Stimulated activated CD8-positive, alpha-beta memory T cell treated with anti-CD3 and anti-CD28 coated beads, Interleukin-15, amount 100 ng/mL, for 1 hour (primary cell): Measurements from ENCODE around the gene JDP2.

Experiments used
- DNase-seq: peaks from one replicate; pipeline ENCODE4 v3.0.0-alpha.2; 2020; ENCODE audit warnings: low read depth

The JDP2 gene

GRCh38 chr14:75437201-75438143, 9.7 kb downstream of the JDP2 start:
- DNase-seq = no peak

- no peak for DNase-seq
Measured at GRCh38 chr14:75438486-75439080, 10.8 kb downstream of the JDP2 start.

- no peak for DNase-seq
Measured at GRCh38 chr14:75439989-75440388, 12.2 kb downstream of the JDP2 start.

- no peak for DNase-seq
Measured at GRCh38 chr14:75440733-75441477, 13.1 kb downstream of the JDP2 start.

- no peak for DNase-seq
Measured at GRCh38 chr14:75441728-75442127, 13.9 kb downstream of the JDP2 start.

GRCh38 chr14:75442166-75442565, 14.3 kb downstream of the JDP2 start:
- DNase-seq = no peak

- no peak for DNase-seq
Measured at GRCh38 chr14:75442642-75443041, 14.8 kb downstream of the JDP2 start.

GRCh38 chr14:75443203-75443969, 15.6 kb downstream of the JDP2 start:
- no peak for DNase-seq

- DNase-seq = no peak
Measured at GRCh38 chr14:75445236-75445635, 17.4 kb downstream of the JDP2 start.

GRCh38 chr14:75445963-75446362, 18.1 kb downstream of the JDP2 start:
- no peak for DNase-seq

- no peak for DNase-seq
Measured at GRCh38 chr14:75446447-75446846, 18.6 kb downstream of the JDP2 start.

- no peak for DNase-seq
Measured at GRCh38 chr14:75448209-75448608, 20.4 kb downstream of the JDP2 start.

GRCh38 chr14:75449036-75449435, 21.2 kb downstream of the JDP2 start:
- DNase-seq = no peak

GRCh38 chr14:75449696-75450095, 21.9 kb downstream of the JDP2 start:
- no peak for DNase-seq

- no peak for DNase-seq
Measured at GRCh38 chr14:75450381-75451276, 22.8 kb downstream of the JDP2 start.

- no peak for DNase-seq
Measured at GRCh38 chr14:75452324-75452723, 24.5 kb downstream of the JDP2 start.

GRCh38 chr14:75452900-75453816, 25.3 kb downstream of the JDP2 start:
- no peak for DNase-seq

GRCh38 chr14:75453817-75454434, 26.1 kb downstream of the JDP2 start:
- no peak for DNase-seq

- no peak for DNase-seq
Measured at GRCh38 chr14:75454963-75455546, 27.2 kb downstream of the JDP2 start.
